Adrenal gland (tissue), 12 donors: Measurements from ENCODE around the gene CDC5L. TPM values are rescaled to one million over a fixed set of nuclear protein-coding genes. Genes with fewer than 3 reads are reported as not detected.

Source experiments
- DNase-seq, 7 donors: peaks; one replicate each; pipeline ENCODE4 v3.0.0-alpha.2; 2019 to 2020
- H3K27ac ChIP-seq, 5 donors: fragments of 200-600 bp; sonication (generic) in 4 of 5; 1 replicate in 3 of 5; 2 replicates in 2 of 5; pipeline versions ENCODE4 v1.5.1 to v1.8.0; 2016 to 2020; ENCODE audit warnings: mild to moderate bottlenecking in 1 of 5
- H3K27me3 ChIP-seq: fragments of 200-600 bp; 2 replicates; pipeline ENCODE4 v1.8.0; 2021
- H3K36me3 ChIP-seq, 2 donors: fragments of 200-600 bp; replicated peaks in 1 of 2; 1 replicate in 1 of 2; 2 replicates in 1 of 2; pipeline versions ENCODE4 v1.5.1 to v1.8.0; 2018 to 2022
- H3K4me1 ChIP-seq, 2 donors: fragments of 200-600 bp; replicated peaks in 1 of 2; 1 replicate in 1 of 2; 2 replicates in 1 of 2; pipeline versions ENCODE4 v1.5.1 to v1.8.0; 2018 to 2021
- H3K4me3 ChIP-seq, 4 donors: fragments of 200-600 bp; sonication (generic) in 3 of 4; one replicate each; pipeline ENCODE4 v1.5.1; 2016 to 2018
- H3K9me3 ChIP-seq, 3 donors: fragments of 200-600 bp; sonication (generic) in 1 of 3; replicated peaks in 1 of 3; 1 replicate in 2 of 3; 2 replicates in 1 of 3; pipeline versions ENCODE4 v1.5.1 to v1.8.0; 2016 to 2021
- POLR2A ChIP-seq, 2 donors: fragments of 450-650 bp; IDR thresholded peaks; one replicate each; pipeline ENCODE4 v1.6.1; 2017; ENCODE audit warnings: antibody characterized with exemption in 2 of 2, mild to moderate bottlenecking in 2 of 2, moderate library complexity in 1 of 2
- WGBS, 4 donors: extraction: QIAGEN DNeasy Blood & Tissue Kit in 2 of 4; methylation state at CpG; one replicate each; pipeline versions ENCODE4 v1.1.5 to v1.1.7; 2013 to 2017; 5-methylcytosine and 5-hydroxymethylcytosine counted together
- intact Hi-C, 2 donors: fragments of 100-400 bp; cut with DNase I; formaldehyde crosslinking; loops; one replicate each; pipeline versions ENCODE4 v1.14.1 to v1.15.0; 2022 to 2023
- polyA plus RNA-seq, 3 donors: library from polyadenylated mRNA; stranded (reverse); fragments of 200-250 nt in 2 of 3; fragments of 350-450 nt in 1 of 3; fragmentation: Illumina TruSeq in 1 of 3; extraction: RNeasy Lipid Tissue Mini Kit (QIAGEN cat#74804) in 1 of 3; gene quantifications; one replicate each; pipeline ENCODE4 v1.2.3, GENCODE V29; 2013 to 2014
- total RNA-seq, 9 donors: library from RNA; depleted of rRNA in 4 of 9; stranded (reverse); fragments of >200 nt in 4 of 9; fragments of 120-200 nt in 1 of 9; fragmentation: NEBNext Ultra II Directional in 1 of 9; extraction: Animal tissue kit (Norgen Biotek cat#: 25700) in 1 of 9; gene quantifications; one replicate each; pipeline versions ENCODE4 v1.1.0 to v1.2.4, GENCODE V29; 2013 to 2023
- TF ChIP-seq, protein P1 (sequence below), 6 experiments: fragments of 450-650 bp in 4 of 6; fragments of 200-600 bp in 2 of 6; sonication (generic) in 1 of 6; IDR thresholded peaks; 1 replicate in 5 of 6; 2 replicates in 1 of 6; pipeline versions ENCODE4 v1.5.1 to v1.8.0; 2016 to 2021; ENCODE audit warnings: antibody characterized with exemption in 6 of 6, mild to moderate bottlenecking in 2 of 6, moderate library complexity in 1 of 6
- donor health status: healthy with polysubstance abuse.
- donor health status: Bipolar disorder and iron deficiency.
- donor health status: DM: yes; HTN: yes; CAD: no.
- donor health status: DM: no; HTN: no; CAD: no.
- donor health status: DM: no; HTN: no; CAD: no.
- donor health status: DM: yes; HTN: yes; CAD: no.

The CDC5L gene
- total and polyA plus RNA-seq, 12 donors = 5.6 to 39.3 (median 20.8) TPM

DNA sequence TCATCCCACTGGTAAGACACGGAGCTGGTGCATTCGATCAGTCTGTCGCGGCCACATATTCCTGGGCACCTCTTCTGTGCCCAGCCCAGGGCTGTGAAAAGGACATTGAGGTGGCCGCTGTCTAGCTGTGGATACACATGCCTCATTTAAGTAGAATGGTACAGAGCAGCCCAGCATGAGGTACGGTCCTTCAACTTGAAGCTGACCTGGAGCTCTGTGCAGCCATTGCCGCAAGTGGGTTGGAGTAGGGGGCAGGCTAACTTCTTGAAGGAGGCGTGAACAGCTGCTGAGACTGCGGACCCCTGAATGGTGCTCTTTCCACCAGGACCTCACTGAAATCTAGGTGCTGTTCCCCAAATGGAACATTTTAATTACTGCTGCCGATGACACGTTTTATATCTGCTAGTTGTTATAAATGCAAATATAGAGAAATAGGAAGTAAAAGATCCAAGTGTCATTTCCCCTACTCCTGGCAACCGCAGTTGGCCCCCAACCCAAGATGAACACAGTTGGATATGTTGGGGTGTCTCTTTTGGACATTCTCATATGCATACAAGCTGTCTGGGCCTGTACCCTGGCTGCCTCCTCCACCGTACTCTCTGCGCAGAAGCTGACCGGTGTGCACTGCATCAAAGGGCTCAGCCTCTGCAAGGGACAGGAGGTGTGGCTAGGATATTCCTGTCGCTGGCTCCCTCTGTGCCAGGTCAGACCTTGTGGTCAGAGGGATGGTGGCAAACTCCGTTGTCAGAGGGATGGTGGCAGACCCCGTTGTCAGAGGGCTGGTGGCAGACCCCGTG is 86.1 kb downstream of the CDC5L start:
- no peaks in the 10 kb centered on the region for H3K4me1 ChIP-seq
- H3K9me3 ChIP-seq = no peaks in the 10 kb centered on the region
- H3K36me3 ChIP-seq = no peaks in the 10 kb centered on the region
- no peak overlapping the region for H3K27ac ChIP-seq
- no peak overlapping the region for H3K4me3 ChIP-seq
- DNase-seq = no peak
- H3K27me3 ChIP-seq = no peaks in the 10 kb centered on the region
- TF ChIP-seq, protein P1, sequence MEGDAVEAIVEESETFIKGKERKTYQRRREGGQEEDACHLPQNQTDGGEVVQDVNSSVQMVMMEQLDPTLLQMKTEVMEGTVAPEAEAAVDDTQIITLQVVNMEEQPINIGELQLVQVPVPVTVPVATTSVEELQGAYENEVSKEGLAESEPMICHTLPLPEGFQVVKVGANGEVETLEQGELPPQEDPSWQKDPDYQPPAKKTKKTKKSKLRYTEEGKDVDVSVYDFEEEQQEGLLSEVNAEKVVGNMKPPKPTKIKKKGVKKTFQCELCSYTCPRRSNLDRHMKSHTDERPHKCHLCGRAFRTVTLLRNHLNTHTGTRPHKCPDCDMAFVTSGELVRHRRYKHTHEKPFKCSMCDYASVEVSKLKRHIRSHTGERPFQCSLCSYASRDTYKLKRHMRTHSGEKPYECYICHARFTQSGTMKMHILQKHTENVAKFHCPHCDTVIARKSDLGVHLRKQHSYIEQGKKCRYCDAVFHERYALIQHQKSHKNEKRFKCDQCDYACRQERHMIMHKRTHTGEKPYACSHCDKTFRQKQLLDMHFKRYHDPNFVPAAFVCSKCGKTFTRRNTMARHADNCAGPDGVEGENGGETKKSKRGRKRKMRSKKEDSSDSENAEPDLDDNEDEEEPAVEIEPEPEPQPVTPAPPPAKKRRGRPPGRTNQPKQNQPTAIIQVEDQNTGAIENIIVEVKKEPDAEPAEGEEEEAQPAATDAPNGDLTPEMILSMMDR (IDR thresholded peaks at IDR 0.05) = no peak
- no peak for TF ChIP-seq POLR2A (IDR thresholded peaks at IDR 0.05)
- 77 to 87% (median 82%) methylated on average over 11 to 19 of the region's 19 CpGs for WGBS, 4 donors
- intact Hi-C loops = loop anchor here (10.0 kb wide), 2 partner anchors 161 to 1241 kb away; no protein-coding TSS in a partner anchor

DNA sequence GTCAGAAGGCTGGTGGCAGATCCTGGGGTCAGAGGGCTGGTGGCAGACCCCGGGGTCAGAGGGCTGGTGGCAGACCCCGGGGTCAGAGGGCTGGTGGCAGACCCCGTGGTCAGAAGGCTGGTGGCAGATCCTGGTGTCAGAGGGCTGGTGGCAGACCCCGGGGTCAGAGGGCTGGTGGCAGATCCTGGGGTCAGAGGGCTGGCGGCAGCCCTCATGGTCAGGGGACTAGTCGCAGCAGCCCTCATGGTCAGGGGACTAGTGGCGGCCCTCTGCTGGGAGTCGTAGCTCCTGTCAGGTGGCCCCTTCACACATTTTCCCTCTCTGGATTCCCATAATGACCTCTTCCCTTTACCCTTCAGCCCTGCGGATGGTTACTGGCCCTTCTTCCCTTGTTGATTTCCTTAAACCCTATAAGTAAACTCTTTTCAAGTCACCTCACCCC is 86.7 kb downstream of the CDC5L start:
- no peak for DNase-seq

DNA sequence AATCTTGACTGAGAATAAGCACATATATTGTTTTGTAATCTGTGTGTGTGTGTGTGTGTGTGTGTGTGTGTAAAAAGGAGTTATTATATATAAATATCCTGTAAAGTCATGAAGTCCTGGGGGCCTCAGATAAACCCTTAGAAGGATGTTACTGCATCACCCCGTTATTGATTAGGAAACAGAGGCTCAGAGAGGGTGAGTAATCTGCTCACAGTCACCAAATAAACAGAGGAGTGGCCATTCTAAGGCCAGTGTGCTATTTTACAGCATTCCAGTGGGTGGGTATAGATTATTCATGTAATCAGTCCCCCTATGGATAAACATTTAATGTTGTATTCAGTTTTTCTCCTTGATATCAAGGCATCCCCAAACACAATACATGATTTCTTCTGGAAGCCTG is 87.1 kb downstream of the CDC5L start:
- WGBS, 4 donors = 33 to 65% (median 37%) methylated on average over 1 of the region's 1 CpG
- intact Hi-C loops = loop anchor here (5.0 to 10.0 kb wide), 3 partner anchors 160 to 1240 kb away; no protein-coding TSS in a partner anchor

More for the DNA sequence above, 86.7 kb downstream of the CDC5L start:
- intact Hi-C loops = loop anchor here (10.0 kb wide), 2 partner anchors 161 to 1241 kb away; no protein-coding TSS in a partner anchor
- WGBS, 4 donors = 68 to 84% (median 79%) methylated on average over 5 to 9 of the region's 9 CpGs
- Histone ChIP-seq H3K4me1 (no peaks in the 10 kb centered on the region), H3K36me3 (no peaks in the 10 kb centered on the region), H3K9me3 (no peaks in the 10 kb centered on the region), H3K4me3 (no peak overlapping the region), H3K27ac (no peak overlapping the region), H3K27me3 (no peaks in the 10 kb centered on the region)
- no peak for TF ChIP-seq POLR2A (IDR thresholded peaks at IDR 0.05)
- TF ChIP-seq, protein P1 (IDR thresholded peaks at IDR 0.05) = no peak

DNA sequence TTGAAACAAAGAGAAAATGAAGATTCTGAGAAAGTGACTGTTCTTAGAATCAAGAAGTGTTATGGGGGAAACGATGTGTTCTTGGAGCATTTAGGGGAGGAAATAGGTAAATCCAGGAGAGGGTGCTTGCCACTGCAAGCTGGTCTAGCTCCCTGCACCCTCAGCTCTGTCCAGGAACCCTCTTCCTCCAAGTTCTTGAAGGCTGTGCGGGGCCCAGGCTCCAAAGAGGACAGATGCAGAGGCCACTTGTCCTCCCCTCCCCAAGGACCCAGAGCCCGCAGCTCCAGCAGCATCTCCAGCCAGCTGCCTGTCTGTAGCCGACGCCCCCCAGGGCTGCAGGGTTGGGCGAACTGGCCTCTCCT is 87.9 kb downstream of the CDC5L start:
- H3K9me3 ChIP-seq = no peaks in the 10 kb centered on the region
- intact Hi-C loops = loop anchor here (5.0 to 10.0 kb wide), 3 partner anchors 159 to 1239 kb away; no protein-coding TSS in a partner anchor
- no peak overlapping the region for H3K4me3 ChIP-seq
- WGBS, 4 donors = 14 to 46% (median 24%) methylated on average over 1 to 6 of the region's 6 CpGs
- H3K27me3 ChIP-seq = no peaks in the 10 kb centered on the region
- no peak for TF ChIP-seq POLR2A (IDR thresholded peaks at IDR 0.05)
- no peaks in the 10 kb centered on the region for H3K36me3 ChIP-seq
- no peak overlapping the region for H3K27ac ChIP-seq
- DNase-seq = no peak
- no peaks in the 10 kb centered on the region for H3K4me1 ChIP-seq

More for the DNA sequence above, 87.1 kb downstream of the CDC5L start:
- Histone ChIP-seq H3K27ac (no peak overlapping the region), H3K4me1 (no peaks in the 10 kb centered on the region), H3K27me3 (no peaks in the 10 kb centered on the region), H3K9me3 (no peaks in the 10 kb centered on the region), H3K4me3 (no peak overlapping the region), H3K36me3 (no peaks in the 10 kb centered on the region)
- DNase-seq = no peak
- no peak for TF ChIP-seq POLR2A (IDR thresholded peaks at IDR 0.05)
- TF ChIP-seq, protein P1 (IDR thresholded peaks at IDR 0.05) = no peak
